Measurements from ENCODE around the gene CLN6.
"Not testable (repeated sequence)": the region's sequence is repeated elsewhere in the genome, so short reads cannot be mapped to it uniquely, and the experiment has no call there.

The CLN6 gene

GRCh38 chr15:68205558-68205944 is 24.0 kb downstream of the CLN6 start:
- DNase-seq, result no peak

- DNase-seq, result no peak
Observed at GRCh38 chr15:68204776-68205557, 24.6 kb downstream of the CLN6 start, which contains the start of gene CALML4. Gene CALML4 (minus strand): TSS chr15:68205332. CDS start chr15:68205247, 85 bp downstream.

- DNase-seq, result no peak
Observed at GRCh38 chr15:68204361-68204760, 25.2 kb downstream of the CLN6 start.

GRCh38 chr15:68203956-68204355 is 25.6 kb downstream of the CLN6 start:
- DNase-seq, result no peak

- no peak for DNase-seq
Observed at GRCh38 chr15:68203486-68203885, 26.0 kb downstream of the CLN6 start.

- not testable (repeated sequence) for DNase-seq
Observed at GRCh38 chr15:68202994-68203393, 26.5 kb downstream of the CLN6 start.

GRCh38 chr15:68201879-68202261 is 27.7 kb downstream of the CLN6 start:
- no peak for DNase-seq

GRCh38 chr15:68201153-68201878 is 28.2 kb downstream of the CLN6 start:
- no peak for DNase-seq

GRCh38 chr15:68200016-68200861 is 29.3 kb downstream of the CLN6 start:
- no peak for DNase-seq

GRCh38 chr15:68199340-68199739 is 30.2 kb downstream of the CLN6 start:
- DNase-seq, result no peak

GRCh38 chr15:68197661-68198437 is 31.7 kb downstream of the CLN6 start:
- no peak for DNase-seq

GRCh38 chr15:68197170-68197492 is 32.4 kb downstream of the CLN6 start:
- DNase-seq, result no peak

GRCh38 chr15:68196445-68197169 is 32.9 kb downstream of the CLN6 start:
- DNase-seq, result no peak

GRCh38 chr15:68195336-68196112 is 34.0 kb downstream of the CLN6 start:
- no peak for DNase-seq

GRCh38 chr15:68192804-68193486 is 36.6 kb downstream of the CLN6 start:
- DNase-seq, result no peak

GRCh38 chr15:68192117-68192516 is 37.4 kb downstream of the CLN6 start:
- no peak for DNase-seq

GRCh38 chr15:68191555-68191954 is 38.0 kb downstream of the CLN6 start:
- no peak for DNase-seq

- DNase-seq, result no peak
Observed at GRCh38 chr15:68190048-68190447, 39.5 kb downstream of the CLN6 start.

GRCh38 chr15:68188647-68189046 is 40.9 kb downstream of the CLN6 start:
- no peak for DNase-seq

- DNase-seq, result no peak
Observed at GRCh38 chr15:68187559-68187958, 42.0 kb downstream of the CLN6 start.
